ENCODE data around the gene SOX8. TPM values are rescaled to one million over a fixed set of nuclear protein-coding genes. Genes with fewer than 3 reads are reported as not detected.

Gene SOX8
- total and polyA plus RNA-seq, 2 experiments from 2014 or later = 5.7 to 26.2 TPM

DNA sequence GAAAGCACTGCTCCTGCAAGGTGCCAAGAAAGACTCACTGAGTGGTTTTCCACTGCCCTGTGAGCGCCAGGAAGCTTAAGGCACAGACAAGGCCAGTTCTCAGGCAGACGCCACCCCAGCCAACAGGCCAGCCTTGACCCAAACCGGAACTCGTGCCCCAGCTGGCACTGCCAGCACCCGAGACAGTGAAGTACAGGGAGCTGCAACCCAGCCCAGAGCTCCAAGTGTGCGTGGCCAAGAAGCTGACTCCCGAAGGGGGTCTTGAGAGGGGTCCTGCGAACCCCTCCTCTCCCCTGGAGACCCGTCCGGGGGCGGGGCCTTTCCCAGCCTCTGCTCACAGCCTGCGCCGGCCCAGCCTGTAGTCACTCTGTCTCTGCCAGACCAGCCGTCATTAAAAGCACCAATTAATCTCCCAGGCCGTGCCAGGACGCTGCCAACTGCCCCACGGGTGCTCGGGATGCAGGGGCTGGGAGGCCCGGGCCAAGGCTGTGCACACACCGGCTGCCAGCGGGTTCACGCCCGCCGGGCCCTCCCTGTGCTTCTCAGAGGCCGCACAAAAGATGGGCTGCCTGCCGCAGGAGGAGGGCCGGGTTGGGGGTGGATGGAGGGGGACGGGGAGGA lies 4.4 kb upstream of the SOX8 start:
- H3K4me2 ChIP-seq = no peak overlapping the region
- H2AFZ ChIP-seq = no peak overlapping the region
- no peak overlapping the region for H3K27ac Mint-ChIP-seq
- H3K4me1 Mint-ChIP-seq = peaks cover 3% of the 10 kb centered on the region; the same call in 2 of the 3 replicates
- H3K4me3 Mint-ChIP-seq = no peak overlapping the region
- H3K27me3 ChIP-seq (ENCODE audit: insufficient read depth) = peaks cover 18% of the 10 kb centered on the region
- TF ChIP-seq EZH2 (IDR thresholded peaks at IDR 0.05; ENCODE audit: low read depth, unreplicated experiment) (no peak), JUNB (IDR thresholded peaks at IDR 0.05; ENCODE audit: unreplicated experiment) (no peak), EZH2phosphoT487 (IDR thresholded peaks at IDR 0.05; ENCODE audit: unreplicated experiment) (no peak), ZNF331 (CRISPR knock-in tag; IDR thresholded peaks at IDR 0.05; ENCODE audit: low read depth) (no peak), NANOG (IDR thresholded peaks at IDR 0.05; ENCODE audit: borderline replicate concordance) (no peak)
- H3K4me3 ChIP-seq = no peak overlapping the region
- no peaks in the 10 kb centered on the region for H3K9me2 ChIP-seq (ENCODE audit: insufficient read depth)
- no peaks in the 10 kb centered on the region for H3K79me2 ChIP-seq (replicated peaks; ENCODE audit: insufficient read depth)
- H3K27ac ChIP-seq (ENCODE audit: low read depth) = no peak overlapping the region
- DNase-seq (ENCODE audit: low spot score) = no peak
- H3K36me3 ChIP-seq (ENCODE audit: insufficient read depth) = no peaks in the 10 kb centered on the region
- no peaks in the 10 kb centered on the region for H3F3A ChIP-seq (replicated peaks; ENCODE audit: low read depth)
- no peaks in the 10 kb centered on the region for H4K20me1 ChIP-seq (replicated peaks; ENCODE audit: insufficient read depth)
- peaks cover 22% of the 10 kb centered on the region for H3K27me3 Mint-ChIP-seq (ENCODE audit: insufficient read depth, low read depth, poor library complexity)
- H3K36me3 Mint-ChIP-seq (ENCODE audit: low read depth) = no peaks in the 10 kb centered on the region
- no peaks in the 10 kb centered on the region for H3K4me1 ChIP-seq (ENCODE audit: insufficient read depth)
- H3K9me3 Mint-ChIP-seq = no peaks in the 10 kb centered on the region; the same call in 2 of the 3 replicates
- no peak for ATAC-seq

- Histone ChIP-seq H3K9me2 (ENCODE audit: insufficient read depth) (no peaks in the 10 kb centered on the region), H3K4me3 (no peak overlapping the region), H2AFZ (no peak overlapping the region), H3K4me1 (ENCODE audit: insufficient read depth) (no peaks in the 10 kb centered on the region), H3K27ac (ENCODE audit: low read depth) (no peak overlapping the region), H3K4me2 (no peak overlapping the region), H3F3A (replicated peaks; ENCODE audit: low read depth) (no peaks in the 10 kb centered on the region), H4K20me1 (replicated peaks; ENCODE audit: insufficient read depth) (no peaks in the 10 kb centered on the region; the same call in 1 of the 2 replicates), H3K36me3 (ENCODE audit: insufficient read depth) (no peaks in the 10 kb centered on the region), H3K79me2 (replicated peaks; ENCODE audit: insufficient read depth) (no peaks in the 10 kb centered on the region), H3K27me3 (ENCODE audit: insufficient read depth) (peaks cover 25% of the 10 kb centered on the region)
- no peak for ATAC-seq
- Mint-ChIP-seq H3K27ac (no peak overlapping the region), H3K27me3 (ENCODE audit: insufficient read depth, low read depth, poor library complexity) (peaks cover 26% of the 10 kb centered on the region), H3K4me3 (no peak overlapping the region), H3K9me3 (no peaks in the 10 kb centered on the region; the same call in 2 of the 3 replicates), H3K36me3 (ENCODE audit: low read depth) (no peaks in the 10 kb centered on the region), H3K4me1 (peaks cover 6% of the 10 kb centered on the region)
- DNase-seq (ENCODE audit: low spot score) = no peak
- no peak for TF ChIP-seq CREB1 (CRISPR knock-in tag; IDR thresholded peaks at IDR 0.05; ENCODE audit: low read depth)
- TF ChIP-seq CTCF (conservative IDR thresholded peaks at IDR 0.05; ENCODE audit: low read depth in 2 of 2) = no peak
Measured at GRCh38 chr16:977896-978295, 3.7 kb upstream of the SOX8 start.

DNA sequence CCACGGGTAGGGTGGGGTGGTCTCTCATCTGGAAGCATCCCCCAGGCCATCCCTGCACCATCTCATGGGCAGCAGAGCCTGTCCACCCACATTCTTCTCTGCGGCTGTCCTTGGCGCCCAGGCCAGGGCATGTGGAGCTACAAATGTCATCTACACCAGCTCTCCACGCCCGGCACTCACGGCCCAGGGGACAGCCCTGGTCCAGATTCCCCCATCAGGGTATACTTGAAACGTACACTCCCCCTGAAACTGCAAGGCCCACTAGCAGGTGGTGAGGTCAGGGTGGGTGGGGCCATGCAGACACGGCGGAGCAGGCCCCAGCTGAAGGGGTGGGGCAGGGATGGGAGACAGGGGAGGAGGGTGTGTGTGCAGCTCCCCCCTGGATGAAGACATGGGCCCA lies 3.2 kb upstream of the SOX8 start:
- no peak for ATAC-seq
- Histone ChIP-seq H3K27me3 (ENCODE audit: insufficient read depth) (peaks cover 27% of the 10 kb centered on the region), H3K79me2 (replicated peaks; ENCODE audit: insufficient read depth) (no peaks in the 10 kb centered on the region), H3F3A (replicated peaks; ENCODE audit: low read depth) (no peaks in the 10 kb centered on the region), H3K4me3 (no peak overlapping the region), H3K36me3 (ENCODE audit: insufficient read depth) (no peaks in the 10 kb centered on the region), H3K27ac (ENCODE audit: low read depth) (no peak overlapping the region), H3K4me1 (ENCODE audit: insufficient read depth) (no peaks in the 10 kb centered on the region), H4K20me1 (replicated peaks; ENCODE audit: insufficient read depth) (no peaks in the 10 kb centered on the region; the same call in 1 of the 2 replicates), H2AFZ (no peak overlapping the region), H3K4me2 (no peak overlapping the region), H3K9me2 (ENCODE audit: insufficient read depth) (no peaks in the 10 kb centered on the region)
- Mint-ChIP-seq H3K27ac (no peak overlapping the region), H3K36me3 (ENCODE audit: low read depth) (no peaks in the 10 kb centered on the region), H3K4me3 (no peak overlapping the region), H3K27me3 (ENCODE audit: insufficient read depth, low read depth, poor library complexity) (peaks cover 30% of the 10 kb centered on the region), H3K4me1 (peaks cover 7% of the 10 kb centered on the region), H3K9me3 (no peaks in the 10 kb centered on the region)
- no peak for DNase-seq (ENCODE audit: low spot score)
- no peak for TF ChIP-seq JUNB (IDR thresholded peaks at IDR 0.05; ENCODE audit: unreplicated experiment)
- no peak for TF ChIP-seq STAT1 (IDR thresholded peaks at IDR 0.05; ENCODE audit: unreplicated experiment)
- no peak for TF ChIP-seq CREB1 (CRISPR knock-in tag; IDR thresholded peaks at IDR 0.05; ENCODE audit: low read depth)
- TF ChIP-seq EZH2phosphoT487 (IDR thresholded peaks at IDR 0.05; ENCODE audit: unreplicated experiment) = no peak
- TF ChIP-seq ETS1 (IDR thresholded peaks at IDR 0.05) = no peak
- no peak for TF ChIP-seq POLR2AphosphoS5 (IDR thresholded peaks at IDR 0.05; ENCODE audit: low read depth)
- TF ChIP-seq NANOG (IDR thresholded peaks at IDR 0.05; ENCODE audit: borderline replicate concordance) = no peak
- no peak for TF ChIP-seq ZNF114 (CRISPR knock-in tag; IDR thresholded peaks at IDR 0.05)
- no peak for TF ChIP-seq REST (IDR thresholded peaks at IDR 0.05; ENCODE audit: unreplicated experiment)
